EL (cell line): ENCODE data around the gene KIR2DL3.
"Not testable (repeated sequence)": the region's sequence is repeated elsewhere in the genome, so short reads cannot be mapped to it uniquely, and the experiment has no call there.

Experiments used
- DNase-seq: peaks from one replicate; pipeline ENCODE4 v3.0.0-alpha.2; 2016

Gene KIR2DL3

GRCh38 chr19:54738306-54738705, at the start of gene KIR2DL3:
TSS of gene KIR2DL3 (plus strand) at chr19:54738513. CDS start at chr19:54738546, 33 bp downstream.
- DNase-seq, result not testable (repeated sequence)

DNA sequence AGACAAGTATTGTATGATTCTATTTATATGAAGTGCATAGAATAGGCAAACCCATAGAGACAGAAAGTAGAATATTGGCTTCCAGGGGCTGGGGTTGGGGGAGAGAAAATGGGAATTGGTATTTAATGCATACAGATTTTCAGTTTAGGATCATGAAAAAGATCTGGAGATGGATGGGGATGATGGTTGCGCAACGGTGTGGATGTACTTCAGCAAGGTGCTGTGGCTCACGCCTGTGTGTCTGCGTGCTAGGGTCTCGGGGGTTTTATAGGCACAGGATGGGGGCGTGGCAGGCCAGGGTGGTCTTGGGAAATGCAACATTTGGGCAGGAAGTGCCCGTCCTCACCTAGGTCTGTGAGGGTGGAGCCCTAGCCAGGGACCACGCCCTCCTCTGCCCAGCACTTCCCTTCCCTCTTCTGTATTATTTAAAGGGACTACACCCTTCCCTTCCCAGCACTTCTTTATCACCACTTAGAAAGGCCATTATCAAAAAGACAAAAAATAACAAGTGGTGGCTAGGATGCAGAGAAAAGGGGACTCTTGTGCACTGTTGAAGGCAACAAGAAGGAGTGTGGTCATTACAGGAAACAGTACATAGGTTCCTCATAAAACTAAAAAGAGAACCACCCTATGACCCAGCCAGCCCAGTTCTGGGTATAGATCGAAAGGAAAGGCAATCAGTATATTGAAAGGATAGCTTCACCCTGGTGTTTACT, 46.6 kb upstream of the KIR2DL3 start:
- DNase-seq, result no peak

DNA sequence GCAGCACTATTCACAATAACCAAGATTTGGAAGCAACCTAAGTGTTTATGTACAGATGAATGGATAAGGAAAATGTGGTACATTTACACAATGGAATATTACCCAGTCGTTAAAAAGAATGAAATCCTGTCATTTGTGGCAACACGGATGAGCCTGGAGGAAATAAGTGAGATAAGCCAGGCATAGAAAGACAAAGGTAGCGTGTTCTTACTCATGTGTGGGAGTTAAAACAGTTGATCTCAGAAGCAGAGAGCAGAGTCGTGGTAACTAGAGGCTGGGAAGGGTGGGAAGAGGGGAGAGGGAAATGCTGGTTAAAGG, 46.1 kb upstream of the KIR2DL3 start:
- no peak for DNase-seq

DNA sequence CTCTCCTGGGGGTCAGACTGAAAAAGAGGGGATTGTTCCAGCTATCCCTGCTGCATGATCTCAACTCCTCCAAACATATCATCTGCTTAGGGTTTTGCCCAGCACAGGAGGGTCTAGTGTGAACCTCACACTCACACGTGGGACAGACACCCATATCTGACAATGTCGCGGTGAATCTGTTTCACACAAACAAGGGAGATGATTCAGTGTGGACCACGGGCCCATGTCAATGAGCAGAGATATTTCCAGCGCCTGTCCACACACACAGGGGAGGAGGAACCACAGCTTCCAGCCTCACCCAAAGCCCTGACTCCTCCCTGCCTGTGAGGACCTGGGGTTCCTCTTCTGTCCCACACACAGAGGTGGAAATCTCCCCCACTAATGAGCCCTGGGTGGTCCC, 43.7 kb upstream of the KIR2DL3 start:
- no peak for DNase-seq

GRCh38 chr19:54696117-54696548, 42.2 kb upstream of the KIR2DL3 start:
- DNase-seq, result no peak

DNA sequence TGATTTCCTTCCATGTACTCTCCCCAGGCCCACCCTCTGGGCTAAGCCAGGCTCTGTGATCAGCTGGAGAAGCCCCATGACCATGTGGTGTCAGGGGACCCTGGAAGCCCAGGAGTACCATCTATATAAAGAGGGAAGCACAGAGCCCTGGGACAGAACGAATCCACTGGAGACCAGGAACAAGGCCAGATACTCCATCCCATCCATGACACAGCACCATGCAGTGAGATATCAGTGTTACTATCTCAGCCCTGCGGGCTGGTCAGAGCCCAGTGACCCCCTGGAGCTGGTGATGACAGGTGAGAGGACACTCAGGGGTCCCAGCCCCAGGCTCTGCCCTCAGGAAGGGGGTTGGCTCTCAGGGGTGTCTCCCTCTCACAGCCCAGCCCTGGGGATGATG, 41.5 kb upstream of the KIR2DL3 start:
- DNase-seq, result no peak

DNA sequence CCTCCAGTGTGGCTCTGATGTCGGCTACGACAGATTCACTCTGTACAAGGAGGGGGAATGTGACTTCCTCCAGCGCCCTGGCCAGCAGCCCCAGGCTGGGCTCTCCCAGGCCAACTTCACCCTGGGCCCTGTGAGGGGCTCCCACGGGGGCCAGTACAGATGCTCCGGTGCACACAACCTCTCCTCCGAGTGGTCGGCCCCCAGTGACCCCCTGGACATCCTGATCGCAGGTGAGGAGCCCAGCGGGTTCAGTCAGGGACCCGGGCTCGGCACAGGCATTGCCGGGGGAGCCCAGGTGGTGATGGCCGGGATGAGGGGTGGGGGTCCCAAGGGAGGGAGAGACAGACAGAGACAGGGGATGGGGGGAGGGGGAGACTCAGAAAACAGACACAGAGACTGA, 40.6 kb upstream of the KIR2DL3 start:
- DNase-seq, result not testable (repeated sequence)

- DNase-seq, result no peak
These were observed 33.4 kb upstream of the KIR2DL3 start for GRCh38 chr19:54704928-54705327.

DNA sequence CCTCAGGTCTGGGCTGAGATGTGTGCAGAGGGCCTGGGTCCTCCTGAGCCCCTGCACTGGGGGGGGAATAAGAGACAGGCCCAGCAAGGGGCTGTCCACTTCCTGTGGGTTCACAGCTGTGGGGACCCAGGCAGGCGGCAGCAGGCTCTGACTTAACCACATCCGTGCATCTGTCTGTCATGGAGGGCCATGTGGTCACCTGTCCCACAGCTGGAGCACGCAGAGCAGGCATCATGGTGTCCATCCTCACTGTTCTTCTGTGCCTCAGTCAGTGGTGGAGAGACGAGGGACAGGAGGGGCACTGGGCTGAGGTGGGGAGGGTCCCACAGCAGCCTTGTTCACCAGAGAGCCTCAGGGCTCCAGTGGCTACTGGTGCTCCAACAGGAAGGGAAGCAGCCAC, 30.4 kb upstream of the KIR2DL3 start:
- no peak for DNase-seq

DNA sequence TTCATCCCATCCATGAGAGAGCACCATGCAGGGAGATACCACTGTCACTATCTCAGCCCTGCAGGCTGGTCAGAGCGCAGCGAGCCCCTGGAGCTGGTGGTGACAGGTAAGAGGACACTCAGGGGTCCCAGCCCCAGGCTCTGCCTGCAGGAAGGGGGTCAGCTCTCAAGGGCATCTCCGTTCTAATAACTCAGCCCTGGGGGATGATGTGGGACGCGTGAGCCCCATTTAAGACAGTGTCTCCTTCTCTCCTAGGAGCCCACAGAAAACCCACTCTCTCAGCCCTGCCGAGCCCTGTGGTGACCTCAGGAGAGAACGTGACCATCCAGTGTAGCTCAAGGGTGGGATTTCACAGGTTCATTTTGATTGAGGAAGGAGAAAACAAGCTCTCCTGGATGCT, 29.5 kb upstream of the KIR2DL3 start:
- DNase-seq, result no peak

GRCh38 chr19:54709212-54709948, 28.9 kb upstream of the KIR2DL3 start:
- DNase-seq, result no peak

GRCh38 chr19:54709956-54710355, 28.4 kb upstream of the KIR2DL3 start:
- not testable (repeated sequence) for DNase-seq

- no peak for DNase-seq
These were observed 14.2 kb upstream of the KIR2DL3 start, which contains the start of gene KIR3DL3 for GRCh38 chr19:54724142-54724541. TSS of gene KIR3DL3 (plus strand) at chr19:54724442. CDS start at chr19:54724497, 55 bp downstream.

DNA sequence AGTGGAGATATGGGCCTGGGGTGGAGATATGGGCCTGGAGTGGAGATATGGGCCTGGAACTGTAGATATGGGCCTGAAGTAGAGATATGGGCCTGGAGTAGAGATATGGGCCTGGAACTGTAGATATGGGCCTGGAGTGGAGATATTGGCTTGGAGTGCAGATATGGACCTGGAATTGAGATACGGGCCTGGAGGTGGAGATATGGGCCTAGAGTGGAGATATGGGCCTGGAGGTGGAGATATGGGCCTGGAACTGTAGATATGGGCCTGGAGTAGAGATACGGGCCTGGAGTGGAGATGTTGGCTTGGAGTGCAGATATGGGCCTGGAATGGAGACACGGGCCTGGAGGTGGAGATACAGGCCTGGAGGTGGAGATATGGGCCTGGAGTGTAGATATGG, 13.7 kb upstream of the KIR2DL3 start:
- DNase-seq, result no peak

- no peak for DNase-seq
These were observed 13.0 kb upstream of the KIR2DL3 start for GRCh38 chr19:54725321-54725720.

GRCh38 chr19:54727562-54727961, 10.8 kb upstream of the KIR2DL3 start:
- DNase-seq, result no peak

- DNase-seq, result no peak
These were observed 10.1 kb upstream of the KIR2DL3 start for GRCh38 chr19:54728167-54728566.

- DNase-seq, result no peak
These were observed 8.7 kb upstream of the KIR2DL3 start for GRCh38 chr19:54729416-54730188.

GRCh38 chr19:54731191-54731590, 7.1 kb upstream of the KIR2DL3 start:
- no peak for DNase-seq

DNA sequence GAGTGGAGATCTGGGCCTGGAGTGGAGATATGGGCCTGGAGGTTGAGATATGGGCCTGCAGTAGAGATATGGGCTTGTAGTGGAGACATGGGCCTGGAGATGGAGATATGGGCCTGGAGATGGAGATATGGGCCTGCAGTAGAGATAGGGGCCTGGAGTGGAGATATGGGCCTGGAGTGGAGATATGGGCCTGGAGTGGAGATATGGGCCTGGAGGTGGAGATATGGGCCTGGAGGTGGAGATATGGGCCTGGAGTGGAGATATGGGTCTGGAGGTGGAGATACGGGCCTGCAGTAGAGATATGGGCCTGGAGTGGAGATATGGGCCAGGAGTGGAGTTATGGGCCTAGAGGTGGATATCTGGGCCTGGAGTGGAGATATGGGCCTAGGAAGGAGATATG, 402 bp downstream of the KIR2DL3 start:
- no peak for DNase-seq

- no peak for DNase-seq
These were observed 1.5 kb downstream of the KIR2DL3 start for GRCh38 chr19:54739587-54740497.

DNA sequence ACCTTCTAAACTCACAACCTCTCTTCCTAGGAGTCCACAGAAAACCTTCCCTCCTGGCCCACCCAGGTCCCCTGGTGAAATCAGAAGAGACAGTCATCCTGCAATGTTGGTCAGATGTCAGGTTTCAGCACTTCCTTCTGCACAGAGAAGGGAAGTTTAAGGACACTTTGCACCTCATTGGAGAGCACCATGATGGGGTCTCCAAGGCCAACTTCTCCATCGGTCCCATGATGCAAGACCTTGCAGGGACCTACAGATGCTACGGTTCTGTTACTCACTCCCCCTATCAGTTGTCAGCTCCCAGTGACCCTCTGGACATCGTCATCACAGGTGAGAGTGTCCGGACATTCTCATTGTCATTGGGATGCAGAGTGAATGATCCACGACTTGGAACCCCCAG, 3.6 kb downstream of the KIR2DL3 start:
- not testable (repeated sequence) for DNase-seq

GRCh38 chr19:54744080-54744479, 5.8 kb downstream of the KIR2DL3 start:
- DNase-seq, result not testable (repeated sequence)
